ENCODE results near the gene CLDN12.

DNA sequence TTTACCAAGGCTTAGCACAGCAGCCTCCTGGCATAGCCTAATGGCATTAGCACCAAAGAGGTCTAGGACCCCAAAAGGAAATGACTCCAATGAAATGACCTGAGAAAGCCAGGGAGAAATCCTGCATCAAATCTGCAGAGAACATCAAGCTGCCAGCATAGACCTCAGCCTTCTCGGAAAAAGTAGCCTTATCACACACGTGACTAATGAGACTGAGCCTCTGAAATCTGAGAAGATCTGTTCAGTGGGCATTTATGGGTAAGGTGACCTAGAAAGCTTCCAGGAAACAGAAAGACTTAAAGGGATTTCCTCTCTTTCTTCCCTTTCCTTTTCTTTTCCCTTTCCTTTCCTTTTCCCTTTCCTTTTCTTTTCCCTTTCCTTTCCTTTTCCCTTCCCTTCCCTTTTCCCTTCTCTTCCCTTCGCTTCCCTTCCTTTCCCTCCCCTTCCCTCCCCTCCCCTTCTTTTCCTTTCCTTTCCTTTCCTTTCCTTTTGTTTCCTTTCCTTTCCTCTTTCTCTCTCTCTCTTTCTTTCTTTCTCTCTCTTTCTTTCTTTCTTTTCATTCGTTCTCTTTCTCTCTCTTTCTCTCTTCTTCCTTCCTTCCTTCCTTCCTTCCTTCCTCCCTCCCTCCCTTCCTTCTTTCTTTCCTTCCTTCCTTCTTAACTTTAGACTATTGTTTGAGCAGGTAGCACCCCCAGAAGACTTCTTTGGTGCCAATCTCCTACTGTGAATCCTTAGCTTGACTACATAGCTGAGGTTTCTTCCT is 43.1 kb downstream of the CLDN12 start:
- TF ChIP-seq, protein P1, sequence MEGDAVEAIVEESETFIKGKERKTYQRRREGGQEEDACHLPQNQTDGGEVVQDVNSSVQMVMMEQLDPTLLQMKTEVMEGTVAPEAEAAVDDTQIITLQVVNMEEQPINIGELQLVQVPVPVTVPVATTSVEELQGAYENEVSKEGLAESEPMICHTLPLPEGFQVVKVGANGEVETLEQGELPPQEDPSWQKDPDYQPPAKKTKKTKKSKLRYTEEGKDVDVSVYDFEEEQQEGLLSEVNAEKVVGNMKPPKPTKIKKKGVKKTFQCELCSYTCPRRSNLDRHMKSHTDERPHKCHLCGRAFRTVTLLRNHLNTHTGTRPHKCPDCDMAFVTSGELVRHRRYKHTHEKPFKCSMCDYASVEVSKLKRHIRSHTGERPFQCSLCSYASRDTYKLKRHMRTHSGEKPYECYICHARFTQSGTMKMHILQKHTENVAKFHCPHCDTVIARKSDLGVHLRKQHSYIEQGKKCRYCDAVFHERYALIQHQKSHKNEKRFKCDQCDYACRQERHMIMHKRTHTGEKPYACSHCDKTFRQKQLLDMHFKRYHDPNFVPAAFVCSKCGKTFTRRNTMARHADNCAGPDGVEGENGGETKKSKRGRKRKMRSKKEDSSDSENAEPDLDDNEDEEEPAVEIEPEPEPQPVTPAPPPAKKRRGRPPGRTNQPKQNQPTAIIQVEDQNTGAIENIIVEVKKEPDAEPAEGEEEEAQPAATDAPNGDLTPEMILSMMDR (tag by site-specific recombination; IDR thresholded peaks at IDR 0.05), result no peak
- no peak for TF ChIP-seq ZFP3 (tag by site-specific recombination; IDR thresholded peaks at IDR 0.05; ENCODE audit: low read depth)
- no peak for TF ChIP-seq ZNF274 (IDR thresholded peaks at IDR 0.05; ENCODE audit: low read length)
- TF ChIP-seq ZNF274 (tag by site-specific recombination; IDR thresholded peaks at IDR 0.05; ENCODE audit: borderline replicate concordance), result no peak

Measured in HEK293 (cell line).